CD4-positive, alpha-beta memory T cell (primary cell): ENCODE results near the gene MANBA. TPM values are rescaled to one million over a fixed set of nuclear protein-coding genes. Genes with fewer than 3 reads are reported as not detected.

Source experiments
- CTCF ChIA-PET: fragments of 350-600 bp; sonication (Branson Sonifier 250); formaldehyde crosslinking; loops from one replicate; lab custom pipeline; 2021; ENCODE audit warnings: inconsistent platforms; ENCODE audit not compliant: partially characterized antibody; lab: Charles Lee
- POLR2A ChIA-PET: fragments of 350-600 bp; sonication (Branson Sonifier 250); formaldehyde crosslinking; loops from one replicate; lab custom pipeline; 2021; ENCODE audit not compliant: partially characterized antibody; lab: Charles Lee
- DNase-seq, 5 donors: peaks; one replicate each; pipeline versions ENCODE4 v3.0.0 to v3.0.0-alpha.2; 2020 to 2022; ENCODE audit warnings: mixed read lengths in 1 of 5
- H3K27ac ChIP-seq: one replicate; pipeline ENCODE4 v1.7.0; 2013; ENCODE audit warnings: low read depth, low read length
- H3K27me3 ChIP-seq: 2 replicates; pipeline ENCODE4 v1.7.0; 2013; ENCODE audit warnings: mild to moderate bottlenecking, low read length, moderate library complexity; ENCODE audit not compliant: insufficient read depth
- H3K36me3 ChIP-seq: 2 replicates; pipeline ENCODE4 v1.7.0; 2013; ENCODE audit warnings: mild to moderate bottlenecking, low read length, moderate library complexity; ENCODE audit not compliant: insufficient read depth
- H3K4me1 ChIP-seq: 2 replicates; pipeline ENCODE4 v1.7.0; 2013; ENCODE audit warnings: mild to moderate bottlenecking, low read length, moderate library complexity; ENCODE audit not compliant: insufficient read depth
- H3K4me3 ChIP-seq, 2 donors: one replicate each; pipeline ENCODE4 v1.7.0; 2013; ENCODE audit warnings: low read length in 2 of 2, mild to moderate bottlenecking in 1 of 2
- H3K9me3 ChIP-seq, 2 donors: one replicate each; pipeline ENCODE4 v1.7.0; 2013; ENCODE audit warnings: low read length in 2 of 2, control low read depth in 1 of 2; ENCODE audit not compliant: control insufficient read depth in 1 of 2
- H3K27ac Mint-ChIP-seq, 7 donors: one replicate each; pipeline ENCODE4 v1.8.0; 2020 to 2021; ENCODE audit warnings: mixed read lengths in 7 of 7, mild to moderate bottlenecking in 6 of 7, inconsistent platforms in 3 of 7, moderate library complexity in 3 of 7
- H3K27me3 Mint-ChIP-seq, 2 donors: one replicate each; pipeline ENCODE4 v1.8.0; 2020 to 2021; ENCODE audit warnings: mixed read lengths in 2 of 2
- H3K36me3 Mint-ChIP-seq, 2 donors: one replicate each; pipeline ENCODE4 v1.8.0; 2020 to 2021; ENCODE audit warnings: mixed read lengths in 2 of 2, inconsistent platforms in 1 of 2, mild to moderate bottlenecking in 1 of 2
- H3K4me1 Mint-ChIP-seq, 4 donors: one replicate each; pipeline ENCODE4 v1.8.0; 2020 to 2021; ENCODE audit warnings: mixed read lengths in 4 of 4, mild to moderate bottlenecking in 1 of 4
- H3K4me3 Mint-ChIP-seq, 8 donors: one replicate each; pipeline ENCODE4 v1.8.0; 2020 to 2021; ENCODE audit warnings: mixed read lengths in 8 of 8, mild to moderate bottlenecking in 7 of 8, moderate library complexity in 6 of 8, inconsistent platforms in 3 of 8
- H3K9me3 Mint-ChIP-seq, 8 donors: one replicate each; pipeline ENCODE4 v1.8.0; 2020 to 2021; ENCODE audit warnings: mixed read lengths in 8 of 8, mild to moderate bottlenecking in 5 of 8, inconsistent platforms in 3 of 8, moderate library complexity in 1 of 8
- intact Hi-C: fragments of 100-400 bp; cut with micrococcal nuclease; formaldehyde crosslinking; loops from one replicate; pipeline ENCODE4 v1.15.1; 2023
- polyA plus RNA-seq, 2 donors: library from polyadenylated mRNA; unstranded; fragments of 300-500 nt; fragmentation: Illumina TruSeq; gene quantifications; one replicate each; pipeline ENCODE4 v1.2.3, GENCODE V29; 2021
- total RNA-seq, 2 experiments: library from RNA; stranded (reverse); gene quantifications; one replicate each; pipeline ENCODE4 v1.2.3, GENCODE V29; 2021

Gene MANBA
- total and polyA plus RNA-seq, 4 experiments from 2014 or later, result 13.5 to 33.2 (median 26.3) TPM

GRCh38 chr4:102592256-102592655, 168.5 kb downstream of the MANBA start:
- POLR2A ChIA-PET, result interaction anchor here (1.4 kb wide), 1 partner anchor 92 kb away, joined by 4 read pairs; the partner anchor contains the start of gene NFKB1
- peaks cover 81 to 85% of the 10 kb centered on the region in 2 donors for H3K36me3 Mint-ChIP-seq
- H3K4me3 Mint-ChIP-seq, result peak overlapping the region in 5 of 8 donors; percentile 9 to 56 (median 39)
- Histone ChIP-seq H3K4me3 (no peak overlapping the region), H3K4me1 (peaks cover 93% of the 10 kb centered on the region), H3K36me3 (peaks cover 24% of the 10 kb centered on the region), H3K27ac (no peak overlapping the region), H3K9me3 (no peaks in the 10 kb centered on the region), H3K27me3 (no peaks in the 10 kb centered on the region)
- H3K27ac Mint-ChIP-seq, result peak overlapping the region; percentile 24 to 89 (median 73)
- peaks cover 69 to 96% (median 83%) of the 10 kb centered on the region in 4 donors for H3K4me1 Mint-ChIP-seq
- CTCF ChIA-PET, result interaction anchor here (1.2 kb wide), 1 partner anchor 13 kb away, joined by 4 read pairs; no protein-coding TSS in a partner anchor
- H3K9me3 Mint-ChIP-seq, result peaks cover 0 to 7% (median 0%) of the 10 kb centered on the region in 8 donors
- no peak for DNase-seq
- H3K27me3 Mint-ChIP-seq, result no peaks in the 10 kb centered on the region
- intact Hi-C loops, result no loop called here

- no peaks in the 10 kb centered on the region for H3K27me3 Mint-ChIP-seq
- ChIA-PET POLR2A (interaction anchor here (6.9 kb wide), 1 partner anchor 23 kb away, joined by 54 read pairs; no protein-coding TSS in a partner anchor), CTCF (no interaction called here)
- intact Hi-C loops, result no loop called here
- H3K4me1 Mint-ChIP-seq, result peaks cover 78 to 98% (median 88%) of the 10 kb centered on the region in 4 donors
- Histone ChIP-seq H3K27ac (no peak overlapping the region), H3K9me3 (no peaks in the 10 kb centered on the region), H3K36me3 (peaks cover 5% of the 10 kb centered on the region), H3K27me3 (no peaks in the 10 kb centered on the region), H3K4me1 (peaks cover 97% of the 10 kb centered on the region), H3K4me3 (no peak overlapping the region)
- DNase-seq, result no peak
- peaks cover 0 to 7% (median 0%) of the 10 kb centered on the region in 8 donors for H3K9me3 Mint-ChIP-seq
- peak overlapping the region in 7 of 8 donors; percentile 1 to 81 (median 31) for H3K4me3 Mint-ChIP-seq
- H3K27ac Mint-ChIP-seq, result peak overlapping the region; percentile 29 to 82 (median 71)
- H3K36me3 Mint-ChIP-seq, result peaks cover 65 to 82% of the 10 kb centered on the region in 2 donors
Observed at GRCh38 chr4:102589743-102590142, 171.0 kb downstream of the MANBA start.

- H3K4me1 ChIP-seq, result peaks cover 73% of the 10 kb centered on the region
- Mint-ChIP-seq H3K4me1 (peaks cover 60 to 88% (median 72%) of the 10 kb centered on the region in 4 donors), H3K36me3 (peaks cover 63 to 79% of the 10 kb centered on the region in 2 donors), H3K9me3 (peaks cover 0 to 7% (median 0%) of the 10 kb centered on the region in 8 donors), H3K4me3 (peak overlapping the region in 7 of 8 donors; percentile 53 to 81 (median 71)), H3K27ac (peak overlapping the region; percentile 72 to 96 (median 85)), H3K27me3 (no peaks in the 10 kb centered on the region)
- POLR2A ChIA-PET, result interaction anchor here (1.0 to 6.9 kb wide), 6 partner anchors 11 to 86 kb away, joined by 3 to 54 read pairs (median 4); no protein-coding TSS in a partner anchor
- H3K9me3 ChIP-seq, result no peaks in the 10 kb centered on the region
- intact Hi-C loops, result no loop called here
- no peaks in the 10 kb centered on the region for H3K27me3 ChIP-seq
- CTCF ChIA-PET, result interaction anchor here (0.7 to 1.9 kb wide), 5 partner anchors 12 to 138 kb away, joined by 3 to 7 read pairs (median 4); no protein-coding TSS in a partner anchor
- H3K4me3 ChIP-seq, result no peak overlapping the region
- DNase-seq, result peak; percentile 26 to 57 (median 39)
- peak overlapping the region; percentile 25 for H3K27ac ChIP-seq
- H3K36me3 ChIP-seq, result peaks cover 8% of the 10 kb centered on the region
Observed at GRCh38 chr4:102586644-102587021, 174.1 kb downstream of the MANBA start.

- intact Hi-C loops, result no loop called here
- Histone ChIP-seq H3K4me3 (no peak overlapping the region), H3K4me1 (peaks cover 69% of the 10 kb centered on the region), H3K27me3 (no peaks in the 10 kb centered on the region), H3K27ac (peak overlapping the region; percentile 25), H3K36me3 (peaks cover 8% of the 10 kb centered on the region), H3K9me3 (no peaks in the 10 kb centered on the region)
- Mint-ChIP-seq H3K36me3 (peaks cover 61 to 78% of the 10 kb centered on the region in 2 donors), H3K4me3 (peak overlapping the region in 7 of 8 donors; percentile 53 to 81 (median 71)), H3K27me3 (no peaks in the 10 kb centered on the region), H3K27ac (peak overlapping the region; percentile 72 to 96 (median 85)), H3K9me3 (peaks cover 0 to 4% (median 0%) of the 10 kb centered on the region in 8 donors), H3K4me1 (peaks cover 62 to 86% (median 70%) of the 10 kb centered on the region in 4 donors)
- CTCF ChIA-PET, result interaction anchor here (0.7 to 1.9 kb wide), 6 partner anchors 12 to 423 kb away, joined by 3 to 7 read pairs (median 4); no protein-coding TSS in a partner anchor
- no peak for DNase-seq
- POLR2A ChIA-PET, result interaction anchor here (1.0 to 6.9 kb wide), 7 partner anchors 10 to 86 kb away, joined by 3 to 54 read pairs (median 4); no protein-coding TSS in a partner anchor
Observed at GRCh38 chr4:102586002-102586643, 174.6 kb downstream of the MANBA start.

- H3K36me3 ChIP-seq, result peaks cover 15% of the 10 kb centered on the region
- ChIA-PET CTCF (interaction anchor here (1.1 to 1.9 kb wide), 4 partner anchors 11 to 424 kb away, joined by 3 to 7 read pairs (median 4); no protein-coding TSS in a partner anchor), POLR2A (interaction anchor here (1.0 to 6.9 kb wide), 7 partner anchors 9 to 83 kb away, joined by 3 to 54 read pairs (median 4); no protein-coding TSS in a partner anchor)
Observed at GRCh38 chr4:102585329-102585728, 175.4 kb downstream of the MANBA start.

DNA sequence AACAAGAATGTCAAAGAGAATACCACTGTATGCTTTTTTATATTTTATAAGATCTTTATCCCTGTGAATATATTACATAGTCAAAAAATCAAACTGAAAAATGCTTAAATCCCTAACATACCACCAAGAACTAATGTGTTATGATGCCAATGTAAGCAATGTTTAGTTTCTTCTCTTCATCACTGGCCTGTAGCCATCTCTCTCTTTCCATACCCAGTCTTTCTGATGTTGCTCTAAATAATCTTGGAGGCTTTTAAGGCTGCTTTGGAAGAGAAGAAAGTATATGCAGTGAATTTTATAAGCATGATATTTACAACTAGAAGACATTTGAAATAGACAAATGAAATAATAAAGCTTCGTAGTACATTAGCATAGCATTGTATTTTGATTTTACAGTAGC, 176.7 kb downstream of the MANBA start:
- POLR2A ChIA-PET, result interaction anchor here (1.4 kb wide), 1 partner anchor 25 kb away, joined by 3 read pairs; no protein-coding TSS in a partner anchor

More at GRCh38 chr4:102585329-102585728, 175.4 kb downstream of the MANBA start:
- Histone ChIP-seq H3K9me3 (no peaks in the 10 kb centered on the region), H3K27me3 (no peaks in the 10 kb centered on the region), H3K4me1 (peaks cover 65% of the 10 kb centered on the region), H3K27ac (no peak overlapping the region), H3K4me3 (no peak overlapping the region)
- H3K36me3 Mint-ChIP-seq, result peaks cover 54 to 75% of the 10 kb centered on the region in 2 donors
- H3K27me3 Mint-ChIP-seq, result no peaks in the 10 kb centered on the region
- peak overlapping the region in 3 of 8 donors; percentile 67 to 81 (median 75) for H3K4me3 Mint-ChIP-seq
- H3K9me3 Mint-ChIP-seq, result no peaks in the 10 kb centered on the region
- no peak for DNase-seq
- intact Hi-C loops, result no loop called here
- H3K27ac Mint-ChIP-seq, result peak overlapping the region; percentile 37 to 96 (median 85)
- peaks cover 58 to 82% (median 66%) of the 10 kb centered on the region in 4 donors for H3K4me1 Mint-ChIP-seq

More for the DNA sequence above, 176.7 kb downstream of the MANBA start:
- Histone ChIP-seq H3K4me1 (peaks cover 62% of the 10 kb centered on the region), H3K27me3 (no peaks in the 10 kb centered on the region), H3K36me3 (peaks cover 15% of the 10 kb centered on the region), H3K4me3 (no peak overlapping the region), H3K27ac (no peak overlapping the region), H3K9me3 (no peaks in the 10 kb centered on the region)
- no peak overlapping the region for H3K4me3 Mint-ChIP-seq
- DNase-seq, result no peak
- peaks cover 56 to 82% (median 64%) of the 10 kb centered on the region in 4 donors for H3K4me1 Mint-ChIP-seq
- intact Hi-C loops, result no loop called here
- CTCF ChIA-PET, result interaction anchor here (0.6 to 1.2 kb wide), 3 partner anchors 28 to 423 kb away, joined by 3 to 6 read pairs (median 4); no protein-coding TSS in a partner anchor
- H3K36me3 Mint-ChIP-seq, result peaks cover 45 to 74% of the 10 kb centered on the region in 2 donors
- no peaks in the 10 kb centered on the region for H3K9me3 Mint-ChIP-seq
- H3K27me3 Mint-ChIP-seq, result no peaks in the 10 kb centered on the region
- H3K27ac Mint-ChIP-seq, result peak overlapping the region in 4 of 7 donors; percentile 40 to 73 (median 63)
